GM12801 (cell line): ENCODE data around the gene HDGFL3.

Experiments used
- CTCF ChIP-seq: IDR thresholded peaks from one replicate; pipeline ENCODE4 v1.5.1; 2011; ENCODE audit warnings: control low read depth; ENCODE audit not compliant: insufficient read length; ENCODE audit errors: extremely low read depth

The HDGFL3 gene

DNA sequence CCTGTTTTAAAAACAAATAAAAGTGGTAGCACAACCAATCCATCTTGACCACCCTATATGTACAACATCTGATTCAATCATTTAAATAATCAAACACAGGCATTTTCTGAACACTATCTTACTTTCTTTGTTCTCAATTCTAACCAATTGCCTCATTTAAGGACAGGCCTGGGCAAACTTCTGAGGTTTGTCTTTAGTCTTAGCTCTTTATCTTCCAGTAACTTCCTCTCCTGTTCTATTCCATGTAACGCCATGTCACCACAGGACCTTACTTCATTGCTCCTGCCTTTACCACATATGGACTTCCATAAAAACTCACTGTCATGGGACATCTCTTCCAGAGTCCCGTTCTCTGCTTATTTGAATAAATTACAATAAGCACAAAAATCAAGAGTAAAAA is 14.9 kb downstream of the HDGFL3 start:
- no peak for TF ChIP-seq CTCF

DNA sequence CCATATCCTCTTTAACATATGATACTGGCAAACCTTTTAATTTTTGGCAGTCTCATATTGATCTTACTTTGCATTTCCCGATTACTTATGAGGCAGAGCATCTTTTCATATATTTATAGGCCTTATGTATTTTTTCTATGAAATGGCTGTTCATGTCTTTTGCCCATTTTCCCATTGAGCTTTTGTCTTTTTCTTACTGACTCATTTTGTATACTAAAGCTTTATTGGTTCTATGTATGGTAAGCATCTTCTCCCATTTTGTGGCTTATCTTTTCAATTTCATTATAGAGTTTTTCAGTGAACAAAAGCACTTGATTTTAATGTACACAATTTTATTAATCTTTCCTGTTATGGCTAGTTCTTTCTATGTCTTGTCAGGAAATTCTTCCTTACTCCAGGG is 17.2 kb downstream of the HDGFL3 start:
- no peak for TF ChIP-seq CTCF

DNA sequence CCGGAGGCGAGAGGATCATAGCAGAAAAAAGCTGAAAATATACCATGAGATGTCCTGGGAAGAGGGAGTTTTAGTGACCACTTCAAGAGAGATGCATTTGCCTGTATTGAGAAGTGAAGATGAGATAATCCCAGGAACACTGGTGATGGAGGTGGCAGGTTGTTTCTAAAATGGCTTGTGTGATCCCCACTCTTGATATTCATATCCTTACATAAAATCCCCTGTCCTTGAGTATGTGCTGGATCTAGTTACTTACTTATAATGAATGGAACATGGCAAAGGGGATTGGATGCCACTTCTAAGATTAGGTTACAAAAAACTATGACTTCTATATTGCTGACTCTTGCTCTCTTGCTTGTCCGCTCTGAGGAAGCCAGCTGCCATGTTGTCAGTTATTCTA is 22.1 kb downstream of the HDGFL3 start:
- TF ChIP-seq CTCF, result no peak

- no peak for TF ChIP-seq CTCF
These were observed 28.7 kb downstream of the HDGFL3 start for GRCh38 chr15:83178869-83179325.

GRCh38 chr15:83178390-83178789 is 29.2 kb downstream of the HDGFL3 start:
- no peak for TF ChIP-seq CTCF

DNA sequence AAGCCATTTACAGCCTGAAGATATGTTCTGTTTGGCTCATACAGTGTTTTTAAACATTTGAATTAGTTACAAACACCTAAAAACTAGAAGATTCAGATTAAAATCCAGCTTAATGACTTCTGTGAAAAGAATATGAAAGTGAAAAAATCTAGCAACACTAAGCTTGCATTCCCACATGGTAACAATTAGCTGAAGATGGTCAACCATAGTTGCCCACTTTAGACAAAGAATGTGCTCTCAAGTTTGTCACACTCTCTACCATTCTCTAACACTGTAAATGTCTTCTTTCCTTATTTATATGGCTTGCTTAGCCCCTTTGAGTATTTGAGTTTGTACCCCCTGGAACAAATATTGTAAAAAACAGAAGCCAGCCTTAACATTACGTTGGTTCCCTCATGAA is 32.7 kb downstream of the HDGFL3 start:
- no peak for TF ChIP-seq CTCF

- no peak for TF ChIP-seq CTCF
These were observed 37.0 kb downstream of the HDGFL3 start for GRCh38 chr15:83170474-83171165.

GRCh38 chr15:83166830-83167229 is 40.8 kb downstream of the HDGFL3 start:
- no peak for TF ChIP-seq CTCF
